Tibial nerve (tissue), 4 donors: Measurements from ENCODE around the gene UNC119. TPM values are rescaled to one million over a fixed set of nuclear protein-coding genes. Genes with fewer than 3 reads are reported as not detected.

ENCODE experiments used
- DNase-seq, 2 donors: peaks; one replicate each; pipeline ENCODE4 v3.0.0-alpha.2; 2019; ENCODE audit warnings: low spot score in 2 of 2
- H3K27ac ChIP-seq, 4 donors: fragments of 200-600 bp; sonication (generic) in 3 of 4; one replicate each; pipeline ENCODE4 v1.5.1; 2017 to 2019; ENCODE audit warnings: mild to moderate bottlenecking in 1 of 4
- H3K27me3 ChIP-seq, 2 donors: fragments of 200-600 bp; sonication (generic) in 1 of 2; one replicate each; pipeline versions ENCODE4 v1.5.1 to v1.6.0; 2017 to 2019
- H3K36me3 ChIP-seq, 3 donors: fragments of 200-600 bp; sonication (generic); one replicate each; pipeline ENCODE4 v1.5.1; 2018 to 2019
- H3K4me1 ChIP-seq, 4 donors: fragments of 200-600 bp; sonication (generic) in 3 of 4; one replicate each; pipeline ENCODE4 v1.5.1; 2017 to 2019
- H3K4me3 ChIP-seq, 4 donors: fragments of 200-600 bp; sonication (generic) in 3 of 4; one replicate each; pipeline ENCODE4 v1.5.1; 2017 to 2019; ENCODE audit warnings: mild to moderate bottlenecking in 1 of 4, moderate library complexity in 1 of 4
- H3K9me3 ChIP-seq, 4 donors: fragments of 200-600 bp; sonication (generic) in 3 of 4; one replicate each; pipeline ENCODE4 v1.5.1; 2017 to 2019
- CTCF ChIP-seq, 5 experiments: fragments of 200-600 bp in 3 of 5; fragments of 450-650 bp in 2 of 5; sonication (generic) in 3 of 5; IDR thresholded peaks; one replicate each; pipeline ENCODE4 v1.5.1; 2016 to 2019; ENCODE audit warnings: antibody characterized with exemption in 5 of 5, mild to moderate bottlenecking in 3 of 5, moderate library complexity in 2 of 5
- EP300 ChIP-seq, 2 donors: sonication (generic); formaldehyde crosslinking; IDR thresholded peaks; one replicate each; pipeline ENCODE4 v1.6.1; 2017; ENCODE audit warnings: antibody characterized with exemption in 2 of 2, mild to moderate bottlenecking in 1 of 2
- POLR2A ChIP-seq, 2 donors: fragments of 450-650 bp; IDR thresholded peaks; one replicate each; pipeline ENCODE4 v1.6.1; 2017; ENCODE audit warnings: antibody characterized with exemption in 2 of 2, mild to moderate bottlenecking in 2 of 2, moderate library complexity in 2 of 2
- WGBS, 2 donors: methylation state at CpG; one replicate each; pipeline ENCODE4 v1.1.5; 2018; 5-methylcytosine and 5-hydroxymethylcytosine counted together
- total RNA-seq, 4 donors: library from RNA; depleted of rRNA; stranded (reverse); fragments of >200 nt; gene quantifications; one replicate each; pipeline ENCODE4 v1.1.0, GENCODE V29; 2016

Gene UNC119
- total RNA-seq, 4 donors from 2014 or later = 20.5 to 30.0 (median 22.4) TPM

GRCh38 chr17:28518578-28518977 lies 33.8 kb downstream of the UNC119 start:
- Histone ChIP-seq H3K27ac (no peak overlapping the region), H3K4me1 (no peaks in the 10 kb centered on the region), H3K27me3 (peaks cover 0 to 16% of the 10 kb centered on the region in 2 donors), H3K4me3 (no peak overlapping the region), H3K9me3 (no peaks in the 10 kb centered on the region), H3K36me3 (no peaks in the 10 kb centered on the region)
- TF ChIP-seq CTCF (IDR thresholded peaks at IDR 0.05) (no peak), EP300 (IDR thresholded peaks at IDR 0.05) (no peak), POLR2A (IDR thresholded peaks at IDR 0.05) (no peak)
- WGBS, 2 donors = 73 to 82% methylated on average over 7 of the region's 7 CpGs
- DNase-seq = no peak

GRCh38 chr17:28518132-28518531 lies 34.3 kb downstream of the UNC119 start:
- no peak overlapping the region for H3K27ac ChIP-seq
- no peak for DNase-seq
- WGBS, 2 donors = 62 to 71% methylated on average over 6 of the region's 6 CpGs
- peaks cover 0 to 20% of the 10 kb centered on the region in 2 donors for H3K27me3 ChIP-seq
- no peaks in the 10 kb centered on the region for H3K36me3 ChIP-seq
- no peaks in the 10 kb centered on the region for H3K9me3 ChIP-seq
- TF ChIP-seq POLR2A (IDR thresholded peaks at IDR 0.05) = no peak
- no peak for TF ChIP-seq EP300 (IDR thresholded peaks at IDR 0.05)
- no peak for TF ChIP-seq CTCF (IDR thresholded peaks at IDR 0.05)
- no peaks in the 10 kb centered on the region for H3K4me1 ChIP-seq
- H3K4me3 ChIP-seq = no peak overlapping the region

GRCh38 chr17:28515518-28515917 lies 36.9 kb downstream of the UNC119 start:
- Histone ChIP-seq H3K36me3 (no peaks in the 10 kb centered on the region), H3K4me3 (no peak overlapping the region), H3K27ac (no peak overlapping the region), H3K4me1 (no peaks in the 10 kb centered on the region), H3K9me3 (no peaks in the 10 kb centered on the region), H3K27me3 (peaks cover 0 to 46% of the 10 kb centered on the region in 2 donors)
- no peak for DNase-seq
- no peak for TF ChIP-seq CTCF (IDR thresholded peaks at IDR 0.05)
- TF ChIP-seq POLR2A (IDR thresholded peaks at IDR 0.05) = no peak
- TF ChIP-seq EP300 (IDR thresholded peaks at IDR 0.05) = no peak
- 95 to 96% methylated on average over 1 of the region's 1 CpG for WGBS, 2 donors

GRCh38 chr17:28514561-28515002 lies 37.8 kb downstream of the UNC119 start:
- Histone ChIP-seq H3K27ac (no peak overlapping the region), H3K9me3 (no peaks in the 10 kb centered on the region), H3K27me3 (peaks cover 0 to 47% of the 10 kb centered on the region in 2 donors), H3K4me1 (no peaks in the 10 kb centered on the region), H3K4me3 (no peak overlapping the region), H3K36me3 (no peaks in the 10 kb centered on the region)
- TF ChIP-seq POLR2A (IDR thresholded peaks at IDR 0.05) (no peak), EP300 (IDR thresholded peaks at IDR 0.05) (no peak), CTCF (IDR thresholded peaks at IDR 0.05) (no peak)
- WGBS, 2 donors = 43 to 52% methylated on average over 16 of the region's 16 CpGs
- DNase-seq = no peak

- 55 to 68% methylated on average over 7 of the region's 7 CpGs for WGBS, 2 donors
- no peak overlapping the region for H3K4me3 ChIP-seq
- H3K4me1 ChIP-seq = no peaks in the 10 kb centered on the region
- no peak for DNase-seq
- no peak for TF ChIP-seq CTCF (IDR thresholded peaks at IDR 0.05)
- no peak for TF ChIP-seq EP300 (IDR thresholded peaks at IDR 0.05)
- no peak for TF ChIP-seq POLR2A (IDR thresholded peaks at IDR 0.05)
- H3K36me3 ChIP-seq = no peaks in the 10 kb centered on the region
- no peak overlapping the region for H3K27ac ChIP-seq
- peaks cover 0 to 54% of the 10 kb centered on the region in 2 donors for H3K27me3 ChIP-seq
- no peaks in the 10 kb centered on the region for H3K9me3 ChIP-seq
Measured at GRCh38 chr17:28513476-28513875, 38.9 kb downstream of the UNC119 start.
